Stomach (tissue), 9 donors: Measurements from ENCODE around the gene AK4. TPM values are rescaled to one million over a fixed set of nuclear protein-coding genes. Genes with fewer than 3 reads are reported as not detected.

Source experiments
- DNase-seq, 2 donors: peaks; one replicate each; pipeline versions ENCODE4 v3.0.0 to v3.0.0-alpha.2; 2013 to 2019
- H3K27ac ChIP-seq, 5 donors: fragments of 200-600 bp in 4 of 5; sonication (generic) in 4 of 5; one replicate each; pipeline ENCODE4 v1.5.1; 2013 to 2019; ENCODE audit warnings: mild to moderate bottlenecking in 1 of 5, moderate library complexity in 1 of 5
- H3K27me3 ChIP-seq, 3 donors: fragments of 200-600 bp; sonication (generic); one replicate each; pipeline ENCODE4 v1.5.1; 2017 to 2019; ENCODE audit warnings: mixed run types in 1 of 3
- H3K36me3 ChIP-seq, 4 donors: fragments of 200-600 bp; sonication (generic); 1 replicate in 3 of 4; 2 replicates in 1 of 4; pipeline ENCODE4 v1.5.1; 2016 to 2019
- H3K4me1 ChIP-seq, 4 donors: fragments of 200-600 bp; sonication (generic); one replicate each; pipeline ENCODE4 v1.5.1; 2016 to 2019
- H3K4me3 ChIP-seq, 4 donors: fragments of 200-600 bp; sonication (generic) in 3 of 4; one replicate each; pipeline ENCODE4 v1.5.1; 2016 to 2019; ENCODE audit warnings: mild to moderate bottlenecking in 1 of 4
- H3K9me3 ChIP-seq, 4 donors: fragments of 200-600 bp; sonication (generic); one replicate each; pipeline ENCODE4 v1.5.1; 2016 to 2019
- EP300 ChIP-seq: sonication (generic); formaldehyde crosslinking; IDR thresholded peaks from one replicate; pipeline ENCODE4 v1.6.1; 2017; ENCODE audit warnings: antibody characterized with exemption
- POLR2A ChIP-seq, 4 donors: fragments of 450-650 bp; IDR thresholded peaks; one replicate each; pipeline ENCODE4 v1.6.1; 2016; ENCODE audit warnings: antibody characterized with exemption in 4 of 4, control low read depth in 2 of 4, mild to moderate bottlenecking in 1 of 4, moderate library complexity in 1 of 4
- POLR2AphosphoS5 ChIP-seq, 3 donors: sonication (generic); formaldehyde crosslinking; IDR thresholded peaks; one replicate each; pipeline ENCODE4 v1.6.1; 2016; ENCODE audit warnings: antibody characterized with exemption in 3 of 3
- WGBS, 5 donors: extraction: QIAGEN DNeasy Blood & Tissue Kit in 3 of 5; methylation state at CpG; one replicate each; pipeline versions ENCODE4 v1.1.5 to v1.1.7; 2013 to 2018; 5-methylcytosine and 5-hydroxymethylcytosine counted together
- intact Hi-C: fragments of 100-400 bp; cut with DNase I; formaldehyde crosslinking; loops from one replicate; pipeline ENCODE4 v1.15.1; 2023; ENCODE audit warnings: low total_unique reads
- polyA plus RNA-seq, 3 donors: library from polyadenylated mRNA; stranded (reverse); fragments of 200-250 nt; gene quantifications; one replicate each; pipeline ENCODE4 v1.2.3, GENCODE V29; 2013
- total RNA-seq, 5 donors: library from RNA; depleted of rRNA; stranded (reverse); fragments of >200 nt; gene quantifications; one replicate each; pipeline versions ENCODE4 v1.1.0 to v1.2.3, GENCODE V29; 2014 to 2016
- TF ChIP-seq, protein P1 (sequence below), 7 experiments: fragments of 450-650 bp in 4 of 7; fragments of 200-600 bp in 3 of 7; sonication (generic) in 3 of 7; IDR thresholded peaks; one replicate each; pipeline ENCODE4 v1.5.1; 2016 to 2019; ENCODE audit warnings: antibody characterized with exemption in 7 of 7, control low read depth in 2 of 7, mild to moderate bottlenecking in 1 of 7
- donor health status: healthy with polysubstance abuse.
- donor health status: Bipolar disorder and iron deficiency.
- donor health status: healthy.

Gene AK4
- total and polyA plus RNA-seq, 8 donors = 9.4 to 108 (median 30.4) TPM

DNA sequence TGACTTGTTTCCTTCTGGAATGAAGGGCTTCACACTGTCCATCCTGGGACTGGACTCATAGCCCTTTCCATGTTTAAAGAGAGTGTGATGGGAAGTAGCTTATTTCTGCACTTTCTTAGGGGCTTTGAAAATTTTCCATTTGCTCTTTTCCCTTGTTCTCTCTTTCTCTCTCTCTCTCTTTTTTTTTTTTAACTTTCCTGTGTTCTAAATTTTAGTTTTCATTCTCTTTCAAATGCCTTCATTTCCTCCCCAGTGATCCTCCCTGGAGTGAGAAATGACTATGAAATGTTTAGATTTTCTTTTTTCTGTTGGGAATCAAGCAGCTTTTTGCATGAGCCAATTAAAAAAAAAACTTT is 2.1 kb downstream of the AK4 start:
- Histone ChIP-seq H3K27me3 (peaks cover 0 to 32% (median 0%) of the 10 kb centered on the region in 3 donors), H3K4me3 (peak overlapping the region in 2 of 4 donors; percentile 71 to 88), H3K4me1 (peaks cover 13 to 66% (median 48%) of the 10 kb centered on the region in 4 donors), H3K27ac (peak overlapping the region; percentile 77 to 93 (median 89)), H3K36me3 (no peaks in the 10 kb centered on the region), H3K9me3 (no peaks in the 10 kb centered on the region)
- no peak for TF ChIP-seq EP300
- TF ChIP-seq POLR2A (IDR thresholded peaks at IDR 0.05) = no peak
- no peak for TF ChIP-seq POLR2AphosphoS5 (IDR thresholded peaks at IDR 0.05)
- TF ChIP-seq, protein P1, sequence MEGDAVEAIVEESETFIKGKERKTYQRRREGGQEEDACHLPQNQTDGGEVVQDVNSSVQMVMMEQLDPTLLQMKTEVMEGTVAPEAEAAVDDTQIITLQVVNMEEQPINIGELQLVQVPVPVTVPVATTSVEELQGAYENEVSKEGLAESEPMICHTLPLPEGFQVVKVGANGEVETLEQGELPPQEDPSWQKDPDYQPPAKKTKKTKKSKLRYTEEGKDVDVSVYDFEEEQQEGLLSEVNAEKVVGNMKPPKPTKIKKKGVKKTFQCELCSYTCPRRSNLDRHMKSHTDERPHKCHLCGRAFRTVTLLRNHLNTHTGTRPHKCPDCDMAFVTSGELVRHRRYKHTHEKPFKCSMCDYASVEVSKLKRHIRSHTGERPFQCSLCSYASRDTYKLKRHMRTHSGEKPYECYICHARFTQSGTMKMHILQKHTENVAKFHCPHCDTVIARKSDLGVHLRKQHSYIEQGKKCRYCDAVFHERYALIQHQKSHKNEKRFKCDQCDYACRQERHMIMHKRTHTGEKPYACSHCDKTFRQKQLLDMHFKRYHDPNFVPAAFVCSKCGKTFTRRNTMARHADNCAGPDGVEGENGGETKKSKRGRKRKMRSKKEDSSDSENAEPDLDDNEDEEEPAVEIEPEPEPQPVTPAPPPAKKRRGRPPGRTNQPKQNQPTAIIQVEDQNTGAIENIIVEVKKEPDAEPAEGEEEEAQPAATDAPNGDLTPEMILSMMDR (IDR thresholded peaks at IDR 0.05) = no peak
- no peak for DNase-seq
- intact Hi-C loops = no loop called here

DNA sequence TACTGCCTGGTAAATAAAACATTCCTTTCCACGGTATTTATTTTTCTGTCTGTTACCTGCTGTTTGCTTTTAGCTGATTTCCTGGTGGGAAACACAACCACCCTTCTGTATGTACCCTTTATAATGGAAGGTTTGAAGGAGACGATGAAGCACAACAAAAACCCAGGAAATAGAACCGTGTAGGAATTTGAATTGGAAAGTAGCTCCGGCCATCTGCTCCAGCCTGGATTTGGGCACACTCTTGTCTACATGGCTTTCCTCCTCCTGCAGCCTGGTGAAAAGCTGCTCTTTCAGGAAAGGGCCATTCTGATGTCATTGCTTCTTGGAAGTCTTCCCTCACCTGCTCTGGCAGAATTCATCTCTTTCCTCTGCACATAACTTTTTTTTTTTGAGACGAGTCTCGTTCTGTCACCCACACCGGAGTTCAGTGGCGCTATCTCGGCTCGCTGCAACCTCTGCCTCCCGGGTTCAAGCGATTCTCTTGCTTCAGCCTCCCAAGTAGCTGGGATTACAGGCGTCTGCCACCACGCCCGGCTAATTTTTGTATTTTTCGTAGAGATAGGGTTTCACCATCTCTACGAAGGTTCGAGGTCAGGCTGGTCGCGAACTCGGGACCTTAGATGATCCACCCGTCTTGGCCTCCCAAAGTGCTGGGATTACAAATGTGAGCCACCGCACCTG is 2.7 kb downstream of the AK4 start:
- H3K4me1 ChIP-seq = peaks cover 13 to 66% (median 48%) of the 10 kb centered on the region in 4 donors
- H3K4me3 ChIP-seq = no peak overlapping the region
- intact Hi-C loops = no loop called here
- H3K36me3 ChIP-seq = no peaks in the 10 kb centered on the region
- TF ChIP-seq, protein P1 (IDR thresholded peaks at IDR 0.05) = no peak
- TF ChIP-seq POLR2AphosphoS5 (IDR thresholded peaks at IDR 0.05) = no peak
- no peak for TF ChIP-seq POLR2A (IDR thresholded peaks at IDR 0.05)
- H3K27me3 ChIP-seq = peaks cover 0 to 30% (median 0%) of the 10 kb centered on the region in 3 donors
- DNase-seq = no peak
- 75 to 83% (median 82%) methylated on average over 20 to 23 of the region's 23 CpGs for WGBS, 5 donors
- H3K27ac ChIP-seq = peak overlapping the region; percentile 65 to 93 (median 89)
- H3K9me3 ChIP-seq = no peaks in the 10 kb centered on the region

DNA sequence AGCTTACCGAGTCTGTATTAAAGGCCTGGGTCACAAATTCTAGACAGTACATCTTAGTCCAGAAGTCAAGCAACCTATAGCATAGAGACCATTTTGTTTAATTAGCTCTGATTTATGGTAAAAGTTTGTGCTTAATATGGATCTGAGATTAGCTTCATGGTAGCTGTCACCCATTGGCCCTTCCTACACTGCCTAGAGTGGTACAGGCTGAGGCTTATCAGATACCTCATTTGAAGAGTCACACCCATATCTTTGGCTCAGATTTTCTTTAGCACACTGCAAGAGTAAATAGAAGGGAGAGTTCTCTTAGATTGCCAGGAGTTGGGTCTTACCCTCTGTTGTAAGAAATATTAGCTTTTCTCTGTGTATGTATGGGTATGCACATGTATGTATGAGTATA is 3.6 kb downstream of the AK4 start:
- no peaks in the 10 kb centered on the region for H3K36me3 ChIP-seq
- H3K4me3 ChIP-seq = no peak overlapping the region
- DNase-seq = no peak
- intact Hi-C loops = no loop called here
- TF ChIP-seq, protein P1 (IDR thresholded peaks at IDR 0.05) = no peak
- TF ChIP-seq POLR2AphosphoS5 (IDR thresholded peaks at IDR 0.05) (no peak), EP300 (no peak), POLR2A (IDR thresholded peaks at IDR 0.05) (no peak)
- H3K27ac ChIP-seq = peak overlapping the region in 2 of 5 donors; percentile 87 to 91
- H3K4me1 ChIP-seq = peaks cover 13 to 61% (median 47%) of the 10 kb centered on the region in 4 donors
- peaks cover 0 to 21% (median 0%) of the 10 kb centered on the region in 3 donors for H3K27me3 ChIP-seq
- no peaks in the 10 kb centered on the region for H3K9me3 ChIP-seq
- WGBS, 5 donors = 40 to 74% (median 65%) methylated on average over 1 of the region's 1 CpG

DNA sequence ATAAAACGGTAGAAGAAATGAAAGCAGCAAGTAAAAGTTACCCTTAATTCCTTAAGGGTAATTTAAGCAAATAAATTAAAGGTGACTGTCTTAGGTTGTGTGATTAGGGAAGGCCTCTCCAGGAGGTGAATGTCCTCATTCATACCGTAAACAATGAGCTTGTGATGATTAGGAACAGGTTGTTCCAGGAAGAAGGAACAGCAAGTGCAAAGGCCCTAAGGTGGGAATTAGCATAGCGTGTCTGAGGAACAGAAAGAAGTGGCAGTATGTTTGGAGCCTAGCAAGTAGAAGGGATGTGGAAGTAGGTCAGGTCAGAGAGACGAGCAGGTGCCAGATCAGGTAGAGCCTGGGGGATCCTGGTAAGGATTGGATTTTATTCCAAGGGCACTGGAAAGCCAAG is 5.6 kb downstream of the AK4 start:
- H3K4me1 ChIP-seq = peaks cover 10 to 70% (median 43%) of the 10 kb centered on the region in 4 donors
- H3K4me3 ChIP-seq = no peak overlapping the region
- peak overlapping the region in 4 of 5 donors; percentile 2 to 54 (median 48) for H3K27ac ChIP-seq
- WGBS, 5 donors = 57 to 73% (median 65%) methylated on average over 4 of the region's 4 CpGs
- no peaks in the 10 kb centered on the region for H3K36me3 ChIP-seq
- intact Hi-C loops = no loop called here
- H3K9me3 ChIP-seq = no peaks in the 10 kb centered on the region
- TF ChIP-seq, protein P1 (IDR thresholded peaks at IDR 0.05) = no peak
- TF ChIP-seq EP300 (no peak), POLR2AphosphoS5 (IDR thresholded peaks at IDR 0.05) (peak in 2 of 3 donors; percentile 60 to 80)
- peaks cover 0 to 6% (median 0%) of the 10 kb centered on the region in 3 donors for H3K27me3 ChIP-seq
- no peak for DNase-seq
